Thyroid gland (tissue), 4 donors: Measurements from ENCODE around the gene CYSTM1. TPM values are rescaled to one million over a fixed set of nuclear protein-coding genes. Genes with fewer than 3 reads are reported as not detected.
A peak's percentile ranks its signal among the peaks of the same experiment; 100 is the strongest.

Source experiments
- DNase-seq, 2 donors: peaks; one replicate each; pipeline ENCODE4 v3.0.0-alpha.2; 2019
- H3K27ac ChIP-seq, 3 donors: fragments of 200-600 bp; sonication (generic); 1 replicate in 2 of 3; 2 replicates in 1 of 3; pipeline ENCODE4 v1.5.1; 2016 to 2019; ENCODE audit warnings: mild to moderate bottlenecking in 1 of 3, moderate library complexity in 1 of 3
- H3K27me3 ChIP-seq: fragments of 200-600 bp; sonication (generic); one replicate; pipeline ENCODE4 v1.5.1; 2019
- H3K36me3 ChIP-seq, 2 donors: fragments of 200-600 bp; sonication (generic); one replicate each; pipeline ENCODE4 v1.5.1; 2016 to 2019
- H3K4me1 ChIP-seq, 2 donors: fragments of 200-600 bp; sonication (generic); one replicate each; pipeline ENCODE4 v1.5.1; 2017 to 2019
- H3K4me3 ChIP-seq, 3 donors: fragments of 200-600 bp; sonication (generic); replicated peaks in 1 of 3; 1 replicate in 2 of 3; 2 replicates in 1 of 3; pipeline ENCODE4 v1.5.1; 2016; ENCODE audit warnings: mild to moderate bottlenecking in 1 of 3
- H3K9me3 ChIP-seq: fragments of 200-600 bp; sonication (generic); one replicate; pipeline ENCODE4 v1.5.1; 2017
- CTCF ChIP-seq, 6 experiments: fragments of 200-600 bp in 3 of 6; fragments of 450-650 bp in 3 of 6; sonication (generic) in 3 of 6; IDR thresholded peaks; one replicate each; pipeline ENCODE4 v1.5.1; 2016 to 2019; ENCODE audit warnings: antibody characterized with exemption in 6 of 6, mild to moderate bottlenecking in 2 of 6, inconsistent platforms in 1 of 6, moderate library complexity in 1 of 6
- POLR2A ChIP-seq, 2 donors: fragments of 450-650 bp; IDR thresholded peaks; one replicate each; pipeline ENCODE4 v1.6.1; 2017; ENCODE audit warnings: antibody characterized with exemption in 2 of 2, mild to moderate bottlenecking in 2 of 2, moderate library complexity in 1 of 2
- WGBS, 2 donors: methylation state at CpG; one replicate each; pipeline ENCODE4 v1.1.5; 2017; 5-methylcytosine and 5-hydroxymethylcytosine counted together
- intact Hi-C: fragments of 100-400 bp; cut with DNase I; formaldehyde crosslinking; loops from one replicate; pipeline ENCODE4 v1.15.1; 2023
- total RNA-seq, 4 donors: library from RNA; depleted of rRNA; stranded (reverse); fragments of >200 nt; gene quantifications; one replicate each; pipeline ENCODE4 v1.2.3, GENCODE V29; 2016

CYSTM1 gene
- total RNA-seq, 4 donors from 2014 or later = 55.4 to 238 (median 112) TPM

- Histone ChIP-seq H3K36me3 (no peaks in the 10 kb centered on the region), H3K4me3 (no peak overlapping the region), H3K27me3 (no peaks in the 10 kb centered on the region), H3K9me3 (no peaks in the 10 kb centered on the region), H3K27ac (no peak overlapping the region), H3K4me1 (peaks cover 22 to 25% of the 10 kb centered on the region in 2 donors)
- intact Hi-C loops = loop anchor here (10.0 kb wide), 1 partner anchor 72 kb away; no protein-coding TSS in a partner anchor
- no peak for DNase-seq
- TF ChIP-seq POLR2A (IDR thresholded peaks at IDR 0.05) (no peak), CTCF (IDR thresholded peaks at IDR 0.05) (no peak)
- 80 to 84% methylated on average over 6 of the region's 6 CpGs for WGBS, 2 donors
These were observed 62.1 kb downstream of the CYSTM1 start for GRCh38 chr5:140236891-140237598.

GRCh38 chr5:140238756-140239155 lies 63.8 kb downstream of the CYSTM1 start:
- no peak for DNase-seq

GRCh38 chr5:140239461-140239860 lies 64.5 kb downstream of the CYSTM1 start:
- Histone ChIP-seq H3K4me3 (no peak overlapping the region), H3K9me3 (no peaks in the 10 kb centered on the region), H3K4me1 (peaks cover 45 to 49% of the 10 kb centered on the region in 2 donors), H3K27ac (no peak overlapping the region), H3K36me3 (no peaks in the 10 kb centered on the region), H3K27me3 (no peaks in the 10 kb centered on the region)
- TF ChIP-seq POLR2A (IDR thresholded peaks at IDR 0.05) (no peak), CTCF (IDR thresholded peaks at IDR 0.05) (no peak)
- DNase-seq = no peak
- intact Hi-C loops = loop anchor here (10.0 kb wide), 1 partner anchor 75 kb away; no protein-coding TSS in a partner anchor
- WGBS, 2 donors = 82 to 86% methylated on average over 4 of the region's 5 CpGs

More at GRCh38 chr5:140238756-140239155, 63.8 kb downstream of the CYSTM1 start:
- Histone ChIP-seq H3K4me3 (no peak overlapping the region), H3K9me3 (no peaks in the 10 kb centered on the region), H3K4me1 (peaks cover 38 to 42% of the 10 kb centered on the region in 2 donors), H3K36me3 (no peaks in the 10 kb centered on the region), H3K27me3 (no peaks in the 10 kb centered on the region), H3K27ac (no peak overlapping the region)
- intact Hi-C loops = loop anchor here (10.0 kb wide), 1 partner anchor 74 kb away; no protein-coding TSS in a partner anchor
- TF ChIP-seq POLR2A (IDR thresholded peaks at IDR 0.05) (no peak), CTCF (IDR thresholded peaks at IDR 0.05) (no peak)
- 89 to 98% methylated on average over 6 of the region's 6 CpGs for WGBS, 2 donors

GRCh38 chr5:140239939-140240700 lies 65.1 kb downstream of the CYSTM1 start:
- 30 to 43% methylated on average over 9 to 11 of the region's 11 CpGs for WGBS, 2 donors
- H3K36me3 ChIP-seq = no peaks in the 10 kb centered on the region
- H3K4me1 ChIP-seq = peaks cover 47 to 55% of the 10 kb centered on the region in 2 donors
- intact Hi-C loops = loop anchor here (5.0 to 10.0 kb wide), 3 partner anchors 75 to 455 kb away; partner anchors contain the start of genes HARS1, HARS2 and HBEGF
- peak overlapping the region in 2 of 3 donors; percentile 84 to 87 for H3K27ac ChIP-seq
- H3K4me3 ChIP-seq = no peak overlapping the region
- no peak for TF ChIP-seq POLR2A (IDR thresholded peaks at IDR 0.05)
- peak; percentile 16 to 76 (median 54) for TF ChIP-seq CTCF (IDR thresholded peaks at IDR 0.05)
- H3K9me3 ChIP-seq = no peaks in the 10 kb centered on the region
- no peaks in the 10 kb centered on the region for H3K27me3 ChIP-seq
- peak; percentile 65 to 68 for DNase-seq
